HT-29 (cell line): Measurements from ENCODE around the gene SNW1. TPM values are rescaled to one million over a fixed set of nuclear protein-coding genes. Genes with fewer than 3 reads are reported as not detected.
"Not testable (repeated sequence)": the region's sequence is repeated elsewhere in the genome, so short reads cannot be mapped to it uniquely, and the experiment has no call there.

Experiments
- DNase-seq: peaks from one replicate; pipeline ENCODE4 v3.0.0-alpha.2; 2015; ENCODE audit warnings: low spot score
- total RNA-seq: library from RNA; depleted of rRNA; stranded (reverse); fragments of >200 nt; shearing (Covaris generic); gene quantifications from 2 replicates; pipeline ENCODE4 v1.2.3, GENCODE V29; 2014

The SNW1 gene
- total RNA-seq, 1 experiment from 2014 or later: 24.7 TPM

GRCh38 chr14:77752266-77752665 is 8.7 kb downstream of the SNW1 start:
- DNase-seq: no peak

GRCh38 chr14:77747425-77747824 is 13.5 kb downstream of the SNW1 start:
- not testable (repeated sequence) for DNase-seq

DNA sequence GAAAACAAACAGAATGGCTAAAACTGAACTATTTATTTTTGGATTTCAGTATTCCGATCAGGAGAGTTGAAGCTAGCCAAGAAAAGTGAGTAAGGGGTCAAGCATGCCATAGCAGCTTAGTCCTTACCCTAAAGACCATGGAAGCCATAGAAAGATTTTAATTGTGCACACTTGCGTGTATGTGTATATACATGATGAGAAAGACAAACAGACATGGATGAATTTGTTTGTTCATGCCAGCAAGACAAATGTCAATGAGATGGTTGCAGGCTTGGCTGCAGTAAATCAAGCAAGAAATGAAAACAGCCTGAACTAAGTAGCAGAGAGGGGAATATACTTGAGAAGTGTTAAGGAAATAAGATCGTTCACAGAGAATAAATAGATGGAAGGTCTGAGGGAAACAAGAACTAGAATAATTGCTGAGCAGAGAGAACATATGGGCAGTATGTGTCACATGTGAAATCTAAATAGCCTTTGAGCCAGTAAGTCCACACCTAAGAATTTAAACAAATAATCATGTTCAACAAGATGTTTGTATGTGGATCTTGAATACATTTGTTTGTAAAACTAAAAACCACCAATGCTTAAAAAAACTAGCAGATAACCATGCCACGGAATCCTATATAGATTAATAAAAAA is 14.8 kb downstream of the SNW1 start:
- DNase-seq: no peak

DNA sequence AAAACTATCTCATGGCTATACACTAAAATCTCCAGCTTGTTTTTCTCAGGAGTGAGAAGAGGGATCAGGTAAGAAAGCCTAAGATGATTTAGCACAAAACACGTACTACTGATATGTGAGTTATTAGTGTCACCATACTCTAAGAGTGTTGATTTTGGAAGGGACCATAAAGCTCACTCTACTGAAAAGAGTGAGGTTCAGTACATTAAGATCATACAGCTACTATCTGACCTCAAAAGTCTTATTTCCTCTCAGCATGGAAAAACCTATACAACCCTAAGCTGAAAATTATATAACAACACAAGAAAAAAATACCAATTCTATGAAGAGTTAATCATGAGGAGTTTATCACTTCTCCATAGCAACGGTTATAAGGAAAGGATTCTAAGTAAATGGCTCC is 19.5 kb downstream of the SNW1 start:
- no peak for DNase-seq

DNA sequence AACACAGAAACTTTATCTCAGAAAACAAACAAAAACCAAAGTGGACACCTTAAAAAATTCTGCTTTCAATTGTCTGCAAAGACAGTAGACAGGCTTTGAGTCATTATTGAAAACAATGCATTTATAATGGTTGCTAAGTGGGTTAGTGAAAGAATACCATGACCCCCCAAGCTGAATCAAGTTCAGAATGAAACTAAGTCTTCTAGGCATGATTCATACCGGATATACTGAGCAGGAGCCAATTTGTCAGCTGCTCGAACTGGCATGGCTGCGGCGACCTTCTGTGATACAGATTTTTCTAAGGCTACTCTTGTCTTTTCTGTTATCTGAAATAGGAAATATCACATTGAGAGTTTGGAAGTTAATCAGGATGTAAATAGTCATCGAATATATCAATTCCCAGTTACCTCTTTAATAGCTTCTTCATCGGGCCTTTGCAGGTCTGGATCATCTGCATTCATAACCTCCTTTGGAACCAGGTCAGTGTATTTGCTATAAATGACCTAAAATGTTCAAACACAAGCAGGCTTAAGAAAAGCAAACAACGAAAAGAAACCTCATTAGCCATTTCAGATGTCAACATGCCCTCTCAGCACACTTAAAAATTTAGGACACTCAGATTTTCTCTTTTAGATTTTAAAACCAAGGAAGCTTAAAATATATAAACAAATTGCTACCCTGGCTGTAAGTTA is 22.3 kb downstream of the SNW1 start:
- DNase-seq: no peak

DNA sequence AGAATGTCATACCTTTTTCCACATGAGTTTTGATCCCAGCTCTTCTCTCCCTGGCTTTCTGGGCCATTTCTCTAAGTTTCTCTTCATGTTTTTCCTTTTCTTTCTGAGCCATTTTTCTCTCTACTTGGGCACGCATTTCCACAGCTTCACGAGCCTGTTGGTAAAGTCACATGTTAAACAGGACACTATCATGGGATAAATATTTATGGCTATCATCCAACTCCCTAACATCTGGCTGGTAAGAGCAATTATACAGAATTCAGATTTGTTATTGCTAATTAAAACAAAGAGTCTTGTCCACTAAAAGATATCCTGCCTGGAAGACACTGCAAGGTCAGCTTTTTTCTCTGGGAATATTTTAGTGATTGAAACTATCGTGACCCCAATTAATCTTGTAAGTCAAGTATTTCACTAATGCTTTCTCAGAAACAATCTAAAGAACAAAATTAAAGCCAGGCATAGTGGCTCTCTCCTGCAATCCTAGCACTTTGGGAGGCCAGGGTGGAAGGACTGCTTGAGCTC is 29.9 kb downstream of the SNW1 start:
- DNase-seq: no peak

- no peak for DNase-seq
Observed at GRCh38 chr14:77722301-77722700, 38.7 kb downstream of the SNW1 start.

DNA sequence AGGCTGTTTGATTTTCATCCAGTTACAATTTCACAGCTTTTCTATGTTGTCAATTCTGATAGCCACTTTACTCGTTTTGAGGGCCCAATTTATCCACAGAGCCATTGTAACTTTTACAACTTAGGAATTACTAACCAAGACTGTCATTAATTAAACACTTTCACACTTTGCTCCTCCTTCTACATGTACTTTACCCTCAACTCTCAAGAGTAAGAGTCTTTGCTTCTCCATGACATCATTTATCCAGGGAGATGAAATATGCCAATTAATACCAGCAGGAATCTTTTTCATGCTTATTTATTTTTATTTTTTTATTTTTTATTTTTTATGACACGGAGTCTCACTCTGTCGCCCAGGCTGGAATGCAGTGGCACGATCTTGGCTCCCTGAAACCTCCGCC is 39.5 kb downstream of the SNW1 start:
- DNase-seq: no peak

DNA sequence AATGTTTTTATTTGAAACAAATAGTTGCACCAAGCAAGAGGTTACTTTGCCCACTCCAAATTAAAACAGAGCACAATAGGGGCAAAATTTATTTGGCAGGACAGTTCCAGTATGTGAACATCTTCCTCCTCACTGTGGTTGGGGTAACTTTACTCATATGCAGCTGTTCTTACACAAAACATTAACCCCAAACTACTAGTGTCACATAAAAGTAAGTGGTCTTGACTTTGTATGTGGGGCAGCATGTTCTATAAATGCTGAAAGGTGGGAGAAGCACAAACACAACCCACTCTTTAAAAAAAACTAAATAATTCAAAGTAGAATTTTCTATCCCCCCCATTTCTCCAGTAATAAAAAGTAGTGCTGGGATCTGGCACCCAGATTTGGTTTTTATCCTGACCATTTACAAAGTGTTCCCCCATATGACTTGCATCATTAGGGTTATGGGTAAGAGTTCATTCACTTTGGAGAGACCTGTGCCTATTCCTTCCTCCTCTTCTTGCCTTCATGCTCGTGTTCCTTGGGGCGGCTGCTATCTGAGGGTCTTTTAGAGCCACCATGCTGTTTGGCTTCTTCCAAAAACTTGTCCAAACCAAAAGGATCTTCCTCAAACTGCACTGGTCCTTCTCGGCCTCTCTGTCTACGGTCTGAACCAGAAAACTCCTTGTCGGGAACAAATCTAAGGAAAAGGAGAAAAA is 43.2 kb downstream of the SNW1 start:
- no peak for DNase-seq

- DNase-seq: no peak
Observed at GRCh38 chr14:77714926-77715325, 46.0 kb downstream of the SNW1 start.

DNA sequence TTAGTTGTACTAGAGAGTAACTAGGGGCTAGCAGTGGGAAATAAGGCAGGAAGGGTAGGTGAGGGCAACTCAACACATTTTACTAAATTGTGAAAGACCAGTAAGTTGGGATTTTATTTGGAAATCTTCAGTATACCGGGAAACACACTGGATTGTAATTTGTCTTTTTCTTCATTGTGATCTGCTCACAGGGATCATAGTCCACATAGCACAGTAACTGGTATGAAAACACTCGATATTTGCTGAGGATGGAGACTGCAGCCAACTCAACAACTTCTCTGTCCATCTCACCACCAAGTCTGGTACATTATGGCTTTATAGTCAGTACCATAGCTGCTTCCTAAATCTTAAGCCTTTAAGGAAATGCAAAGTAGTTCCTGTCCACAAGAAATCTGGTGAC is 50.6 kb downstream of the SNW1 start:
- no peak for DNase-seq

GRCh38 chr14:77709412-77709811 is 51.5 kb downstream of the SNW1 start:
- no peak for DNase-seq

GRCh38 chr14:77708749-77709148 is 52.2 kb downstream of the SNW1 start:
- DNase-seq: no peak

- peak; percentile 81 for DNase-seq
Observed at GRCh38 chr14:77707724-77708408, 53.1 kb downstream of the SNW1 start, which contains the start of the genes ALKBH1 and SLIRP. Gene ALKBH1 (minus strand): TSS chr14:77708023. CDS start chr14:77708004, 19 bp downstream. Gene SLIRP (plus strand): TSS chr14:77708103. CDS start chr14:77708112, 9 bp downstream.

- peak; percentile 35 for DNase-seq
Observed at GRCh38 chr14:77707355-77707723, 53.6 kb downstream of the SNW1 start.

GRCh38 chr14:77691259-77691658 is 69.7 kb downstream of the SNW1 start:
- no peak for DNase-seq

DNA sequence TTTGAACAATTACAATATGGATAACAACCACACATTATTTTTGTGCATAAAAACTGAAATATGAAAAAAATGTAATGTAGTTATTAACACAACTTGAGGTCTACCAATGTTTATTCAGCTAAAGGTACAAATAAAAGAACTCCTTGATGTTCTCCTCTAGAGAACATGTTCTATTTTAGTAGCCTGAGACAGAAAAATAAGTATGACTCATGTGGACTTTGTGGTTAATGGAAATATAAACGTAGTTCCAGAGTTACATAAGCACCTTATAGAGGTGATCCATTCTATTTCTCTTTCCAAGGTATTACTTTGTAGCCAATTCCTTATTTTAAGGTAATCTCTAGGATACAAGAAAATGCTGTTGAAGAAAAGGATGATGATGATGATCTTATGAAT is 78.8 kb downstream of the SNW1 start:
- no peak for DNase-seq

GRCh38 chr14:77681196-77682157 is 79.5 kb downstream of the SNW1 start:
- DNase-seq: peak; percentile 51

- DNase-seq: peak; percentile 60
Observed at GRCh38 chr14:77674931-77675330, 86.0 kb downstream of the SNW1 start.

GRCh38 chr14:77673193-77673592 is 87.8 kb downstream of the SNW1 start:
- no peak for DNase-seq
